Upper lobe of right lung (tissue), 1 donor: ENCODE data around the gene TBC1D20. TPM values are rescaled to one million over a fixed set of nuclear protein-coding genes. Genes with fewer than 3 reads are reported as not detected.
"Not testable (repeated sequence)": the region's sequence is repeated elsewhere in the genome, so short reads cannot be mapped to it uniquely, and the experiment has no call there.

Experiments used
- ATAC-seq: fragments of 200-7000 bp; cut with Tn5 transposase; one replicate; pipeline ENCODE4 v1.9.1; 2020; ENCODE audit warnings: mild to moderate bottlenecking, moderate library complexity
- DNase-seq: peaks from one replicate; pipeline ENCODE4 v3.0.0-alpha.2; 2020
- H3K27ac ChIP-seq: fragments of 200-600 bp; one replicate; pipeline ENCODE4 v1.8.0; 2022
- H3K27me3 ChIP-seq: fragments of 200-600 bp; one replicate; pipeline ENCODE4 v1.8.0; 2022; ENCODE audit warnings: mild to moderate bottlenecking
- H3K36me3 ChIP-seq: fragments of 200-600 bp; one replicate; pipeline ENCODE4 v1.8.0; 2022
- H3K4me1 ChIP-seq: fragments of 200-600 bp; one replicate; pipeline ENCODE4 v1.8.0; 2022
- H3K4me3 ChIP-seq: fragments of 200-600 bp; one replicate; pipeline ENCODE4 v1.8.0; 2022; ENCODE audit warnings: mild to moderate bottlenecking
- H3K9me3 ChIP-seq: fragments of 200-600 bp; one replicate; pipeline ENCODE4 v1.8.0; 2022
- CTCF ChIP-seq: fragments of 200-600 bp; IDR thresholded peaks from one replicate; pipeline ENCODE4 v1.8.0; 2022; ENCODE audit warnings: antibody characterized with exemption
- intact Hi-C: fragments of 100-400 bp; cut with DNase I; formaldehyde crosslinking; loops from one replicate; pipeline ENCODE4 v1.11.0; 2022
- total RNA-seq: library from RNA; stranded (reverse); fragmentation: NEBNext Ultra II Directional; extraction: Animal tissue kit (Norgen Biotek cat#: 25700); gene quantifications from one replicate; pipeline ENCODE4 v1.2.1, GENCODE V29; 2021
- donor health status: DM: no; HTN: yes; CAD: no; lungs with severe emphysema.

Gene TBC1D20
- total RNA-seq, 1 donor from 2014 or later = 38.4 TPM

GRCh38 chr20:478949-479429 is 16.7 kb upstream of the TBC1D20 start:
- peak; percentile 72 for ATAC-seq
- H3K27me3 ChIP-seq = no peaks in the 10 kb centered on the region
- intact Hi-C loops = loop anchor here (2.0 kb wide), 1 partner anchor 126 kb away; no protein-coding TSS in a partner anchor
- no peak overlapping the region for H3K27ac ChIP-seq
- peaks cover 32% of the 10 kb centered on the region for H3K36me3 ChIP-seq
- peak; percentile 69 for TF ChIP-seq CTCF
- H3K4me3 ChIP-seq = no peak overlapping the region
- no peaks in the 10 kb centered on the region for H3K4me1 ChIP-seq
- DNase-seq = no peak
- no peaks in the 10 kb centered on the region for H3K9me3 ChIP-seq

GRCh38 chr20:478010-478948 is 15.9 kb upstream of the TBC1D20 start:
- no peak for ATAC-seq
- Histone ChIP-seq H3K4me1 (no peaks in the 10 kb centered on the region), H3K27me3 (no peaks in the 10 kb centered on the region), H3K36me3 (peaks cover 25% of the 10 kb centered on the region), H3K4me3 (no peak overlapping the region), H3K27ac (no peak overlapping the region), H3K9me3 (no peaks in the 10 kb centered on the region)
- no peak for TF ChIP-seq CTCF
- DNase-seq = no peak
- intact Hi-C loops = loop anchor here (2.0 kb wide), 1 partner anchor 125 kb away; no protein-coding TSS in a partner anchor

DNA sequence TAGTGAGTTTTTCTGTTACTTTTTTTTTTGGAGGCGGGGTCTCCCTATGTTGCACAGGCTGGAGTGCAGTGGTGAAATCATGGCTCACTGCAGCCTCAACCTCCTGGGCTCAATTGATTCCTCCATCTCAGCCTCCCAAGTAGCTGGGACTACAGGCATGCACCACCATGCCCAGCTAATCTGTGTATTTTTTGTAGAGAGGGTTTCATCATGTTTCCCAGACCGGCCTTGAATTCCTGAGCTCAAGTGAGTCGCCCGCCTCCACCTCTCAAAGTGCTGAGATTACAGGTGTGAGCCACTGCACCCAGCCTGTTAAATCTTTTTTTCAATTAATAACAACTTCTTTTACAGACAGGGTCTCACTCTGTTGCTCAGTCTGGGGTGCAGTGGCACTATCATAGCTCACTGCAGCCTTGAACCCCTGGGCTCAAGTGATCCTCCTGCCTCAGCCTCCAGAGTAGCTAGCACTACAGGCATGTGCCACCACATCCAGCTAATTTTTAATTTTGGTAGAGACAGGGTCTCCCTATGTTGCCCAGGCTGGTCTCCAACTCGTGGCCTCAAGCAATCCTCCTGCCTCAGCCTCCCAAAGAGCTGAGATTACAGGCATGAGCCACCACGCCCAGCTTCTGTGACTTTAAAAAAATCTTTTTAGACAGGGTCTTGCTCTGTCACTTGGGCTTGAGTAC is 14.4 kb upstream of the TBC1D20 start:
- intact Hi-C loops, H3K36me3 ChIP-seq, H3K4me1 ChIP-seq, H3K9me3 ChIP-seq, H3K27me3 ChIP-seq, H3K27ac ChIP-seq, H3K4me3 ChIP-seq, ATAC-seq, DNase-seq: not testable (repeated sequence)

DNA sequence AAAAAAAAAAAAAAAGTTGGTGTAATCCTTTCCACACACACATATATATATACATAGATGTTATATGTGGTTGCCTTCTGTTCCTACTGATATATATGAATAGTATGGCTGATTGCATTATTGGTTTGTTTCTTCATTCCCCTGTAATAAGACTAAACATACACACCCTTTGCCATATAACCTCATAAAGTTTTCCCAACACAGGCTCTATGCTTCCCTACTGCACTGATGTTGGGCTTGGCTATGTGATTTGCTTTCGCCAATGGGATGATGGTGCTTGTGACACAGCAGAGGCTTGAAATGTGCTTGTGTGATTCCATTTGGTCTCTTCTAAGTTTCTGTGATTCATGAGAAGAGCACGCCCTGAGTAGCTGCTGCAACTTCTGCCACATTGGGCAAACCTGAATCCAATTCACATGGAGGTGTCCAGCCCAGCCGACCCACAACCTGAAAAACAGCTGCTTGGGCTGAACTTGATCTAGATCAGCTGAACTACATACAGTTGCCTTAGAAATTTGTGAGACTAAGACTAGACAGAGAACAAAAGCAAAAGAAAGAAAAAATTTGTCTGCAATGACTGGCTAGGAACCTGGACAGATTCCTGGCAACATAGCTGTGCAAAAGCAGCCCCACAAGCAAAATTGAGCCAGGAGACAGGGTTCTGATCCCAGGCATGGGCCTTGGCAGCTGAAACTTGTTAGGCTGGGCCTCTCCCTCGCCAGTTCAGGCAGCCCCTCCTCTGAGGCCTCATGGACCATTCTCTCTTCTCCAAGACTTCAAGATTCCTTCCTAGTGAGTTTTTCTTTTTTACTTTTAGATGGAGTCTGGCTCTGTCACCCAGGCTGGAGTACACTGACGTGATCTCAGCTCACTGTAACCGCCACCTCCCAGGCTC is 13.4 kb upstream of the TBC1D20 start:
- intact Hi-C loops = no loop called here
- DNase-seq = no peak
- Histone ChIP-seq H3K9me3 (no peaks in the 10 kb centered on the region), H3K36me3 (peaks cover 4% of the 10 kb centered on the region), H3K4me3 (no peak overlapping the region), H3K27ac (no peak overlapping the region), H3K27me3 (no peaks in the 10 kb centered on the region), H3K4me1 (no peaks in the 10 kb centered on the region)
- no peak for ATAC-seq
- TF ChIP-seq CTCF = no peak

DNA sequence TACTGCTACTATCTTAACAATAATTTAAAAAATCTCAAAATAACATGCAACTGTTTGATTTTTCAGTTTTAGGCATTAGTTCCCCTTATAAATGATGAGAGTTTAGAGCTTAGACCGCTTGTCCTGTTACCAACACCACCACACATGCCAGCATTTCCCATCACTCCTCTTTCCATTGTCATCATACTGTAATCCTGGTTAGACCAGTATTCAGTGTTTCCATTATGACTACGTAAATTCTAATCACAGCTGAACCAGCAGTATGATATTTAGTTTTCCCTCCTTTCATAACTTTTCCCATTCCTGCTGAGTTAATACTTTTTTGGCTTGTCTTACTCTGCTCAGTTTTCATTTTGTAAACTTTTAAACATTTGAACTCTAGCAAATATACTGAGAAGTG is 12.2 kb upstream of the TBC1D20 start:
- DNase-seq = no peak
- no peak for TF ChIP-seq CTCF
- no peaks in the 10 kb centered on the region for H3K36me3 ChIP-seq
- no peak overlapping the region for H3K4me3 ChIP-seq
- H3K27ac ChIP-seq = no peak overlapping the region
- no peaks in the 10 kb centered on the region for H3K4me1 ChIP-seq
- H3K27me3 ChIP-seq = no peaks in the 10 kb centered on the region
- intact Hi-C loops = no loop called here
- H3K9me3 ChIP-seq = no peaks in the 10 kb centered on the region
- no peak for ATAC-seq
